Prostate gland (tissue), 2 donors: ENCODE results near the gene LZTR1. TPM values are rescaled to one million over a fixed set of nuclear protein-coding genes. Genes with fewer than 3 reads are reported as not detected.
"Not testable (repeated sequence)": the region's sequence is repeated elsewhere in the genome, so short reads cannot be mapped to it uniquely, and the experiment has no call there.

ENCODE experiments used
- DNase-seq: peaks from one replicate; pipeline ENCODE4 v3.0.0-alpha.2; 2019; ENCODE audit warnings: low spot score
- H3K27ac ChIP-seq, 2 donors: fragments of 200-600 bp; sonication (generic); 2 replicates each; pipeline ENCODE4 v1.5.1; 2017 to 2019
- H3K27me3 ChIP-seq: fragments of 200-600 bp; sonication (generic); replicated peaks from 2 replicates; pipeline ENCODE4 v1.5.1; 2019; ENCODE audit not compliant: insufficient read depth
- H3K36me3 ChIP-seq, 2 donors: fragments of 200-600 bp; sonication (generic); 1 replicate in 1 of 2; 2 replicates in 1 of 2; pipeline versions ENCODE4 v1.5.1 to v1.8.1; 2017 to 2019
- H3K4me1 ChIP-seq: fragments of 200-600 bp; sonication (generic); replicated peaks from 2 replicates; pipeline ENCODE4 v1.5.1; 2019
- H3K4me3 ChIP-seq, 2 donors: fragments of 200-600 bp; sonication (generic); 2 replicates each; pipeline ENCODE4 v1.5.1; 2017 to 2019
- H3K9me3 ChIP-seq: fragments of 200-600 bp; sonication (generic); 2 replicates; pipeline ENCODE4 v1.5.1; 2017
- POLR2A ChIP-seq: fragments of 450-650 bp; IDR thresholded peaks from one replicate; pipeline ENCODE4 v1.6.1; 2016; ENCODE audit warnings: antibody characterized with exemption, mild to moderate bottlenecking
- POLR2AphosphoS5 ChIP-seq: sonication (generic); formaldehyde crosslinking; IDR thresholded peaks from one replicate; pipeline ENCODE4 v1.6.1; 2017; ENCODE audit warnings: antibody characterized with exemption
- WGBS: methylation state at CpG from one replicate; pipeline ENCODE4 v1.1.5; 2018; 5-methylcytosine and 5-hydroxymethylcytosine counted together
- intact Hi-C: fragments of 100-400 bp; cut with DNase I; formaldehyde crosslinking; loops from one replicate; pipeline ENCODE4 v1.14.2; 2022
- total RNA-seq, 2 donors: library from RNA; depleted of rRNA; stranded (reverse); fragments of >200 nt; gene quantifications; one replicate each; pipeline ENCODE4 v1.1.0, GENCODE V29; 2016
- TF ChIP-seq, protein P1 (sequence below), 4 experiments: fragments of 200-600 bp in 2 of 4; fragments of 450-650 bp in 2 of 4; sonication (generic) in 2 of 4; IDR thresholded peaks; 1 replicate in 3 of 4; 2 replicates in 1 of 4; pipeline ENCODE4 v1.5.1; 2016 to 2019; ENCODE audit warnings: antibody characterized with exemption in 4 of 4, mild to moderate bottlenecking in 2 of 4, moderate library complexity in 2 of 4

LZTR1 gene
- total RNA-seq, 2 donors from 2014 or later, result 41.5 to 48.9 TPM

GRCh38 chr22:20966883-20967696 is 15.0 kb upstream of the LZTR1 start, which contains the start of gene AIFM3:
AIFM3 (plus strand) TSS chr22:20967255; CDS start chr22:20967945, 690 bp downstream.
- intact Hi-C loops, result no loop called here
- Histone ChIP-seq H3K4me3 (no peak within 1 kb of the TSS), H3K4me1 (no peaks in the 10 kb centered on the region), H3K27ac (no peak within 1 kb of the TSS), H3K9me3 (no peaks in the 10 kb centered on the region), H3K27me3 (no peaks in the 10 kb centered on the region), H3K36me3 (no peaks in the 10 kb centered on the region)
- WGBS, result 71% methylated on average over 20 of the region's 22 CpGs
- TF ChIP-seq POLR2A (no peak), POLR2AphosphoS5 (no peak)
- TF ChIP-seq, protein P1, sequence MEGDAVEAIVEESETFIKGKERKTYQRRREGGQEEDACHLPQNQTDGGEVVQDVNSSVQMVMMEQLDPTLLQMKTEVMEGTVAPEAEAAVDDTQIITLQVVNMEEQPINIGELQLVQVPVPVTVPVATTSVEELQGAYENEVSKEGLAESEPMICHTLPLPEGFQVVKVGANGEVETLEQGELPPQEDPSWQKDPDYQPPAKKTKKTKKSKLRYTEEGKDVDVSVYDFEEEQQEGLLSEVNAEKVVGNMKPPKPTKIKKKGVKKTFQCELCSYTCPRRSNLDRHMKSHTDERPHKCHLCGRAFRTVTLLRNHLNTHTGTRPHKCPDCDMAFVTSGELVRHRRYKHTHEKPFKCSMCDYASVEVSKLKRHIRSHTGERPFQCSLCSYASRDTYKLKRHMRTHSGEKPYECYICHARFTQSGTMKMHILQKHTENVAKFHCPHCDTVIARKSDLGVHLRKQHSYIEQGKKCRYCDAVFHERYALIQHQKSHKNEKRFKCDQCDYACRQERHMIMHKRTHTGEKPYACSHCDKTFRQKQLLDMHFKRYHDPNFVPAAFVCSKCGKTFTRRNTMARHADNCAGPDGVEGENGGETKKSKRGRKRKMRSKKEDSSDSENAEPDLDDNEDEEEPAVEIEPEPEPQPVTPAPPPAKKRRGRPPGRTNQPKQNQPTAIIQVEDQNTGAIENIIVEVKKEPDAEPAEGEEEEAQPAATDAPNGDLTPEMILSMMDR (IDR thresholded peaks at IDR 0.05), result no peak
- no peak for DNase-seq

- intact Hi-C loops, result no loop called here
- Histone ChIP-seq H3K4me3 (no peak overlapping the region), H3K4me1 (no peaks in the 10 kb centered on the region), H3K36me3 (no peaks in the 10 kb centered on the region), H3K27ac (no peak overlapping the region), H3K27me3 (no peaks in the 10 kb centered on the region), H3K9me3 (no peaks in the 10 kb centered on the region)
- DNase-seq, result no peak
- 46% methylated on average over 18 of the region's 19 CpGs for WGBS
- no peak for TF ChIP-seq POLR2AphosphoS5
- TF ChIP-seq, protein P1 (IDR thresholded peaks at IDR 0.05), result no peak
- TF ChIP-seq POLR2A, result no peak
Observed at GRCh38 chr22:20967697-20968211, 14.3 kb upstream of the LZTR1 start.

DNA sequence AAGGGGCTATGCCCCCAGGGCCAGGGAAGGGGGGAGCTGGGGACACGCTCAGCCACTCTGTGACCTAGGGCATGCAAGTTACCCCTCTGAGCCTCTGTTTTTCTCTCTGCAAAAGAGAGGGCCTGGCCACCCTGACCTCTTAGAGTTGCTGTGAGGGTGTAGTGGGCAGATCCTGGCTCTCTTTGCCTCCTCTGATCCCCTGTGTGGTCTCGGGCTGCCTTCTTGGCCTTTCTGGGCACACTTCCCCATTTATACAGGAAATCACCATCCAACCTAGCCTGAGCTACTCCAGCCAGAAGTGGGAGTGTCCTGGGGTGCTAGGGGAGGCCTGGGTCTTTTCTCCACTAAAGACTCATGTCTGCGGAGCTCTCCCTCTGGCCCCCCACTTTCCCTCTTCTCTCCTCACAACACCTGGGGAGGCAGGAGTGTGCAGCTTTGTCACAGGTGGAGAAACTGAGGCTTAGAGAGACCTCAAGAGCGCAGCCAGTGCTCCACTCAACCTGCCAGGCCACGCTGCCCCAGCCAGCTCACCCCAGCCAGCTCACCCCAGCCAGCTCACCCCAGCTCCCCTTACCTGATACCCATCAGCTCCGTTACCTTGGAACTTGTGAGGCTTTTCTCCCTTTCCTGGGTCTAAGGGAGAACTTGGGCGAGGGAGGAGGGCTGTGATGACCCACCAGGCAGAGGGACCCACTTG is 13.7 kb upstream of the LZTR1 start:
- no peaks in the 10 kb centered on the region for H3K36me3 ChIP-seq
- intact Hi-C loops, result no loop called here
- no peak overlapping the region for H3K4me3 ChIP-seq
- 67% methylated on average over 7 of the region's 7 CpGs for WGBS
- no peaks in the 10 kb centered on the region for H3K27me3 ChIP-seq
- TF ChIP-seq, protein P1 (IDR thresholded peaks at IDR 0.05), result no peak
- TF ChIP-seq POLR2AphosphoS5 (no peak), POLR2A (no peak)
- no peaks in the 10 kb centered on the region for H3K4me1 ChIP-seq
- no peak for DNase-seq
- no peaks in the 10 kb centered on the region for H3K9me3 ChIP-seq
- H3K27ac ChIP-seq, result no peak overlapping the region

- Histone ChIP-seq H3K36me3 (no peaks in the 10 kb centered on the region), H3K27ac (no peak overlapping the region), H3K4me1 (no peaks in the 10 kb centered on the region), H3K9me3 (no peaks in the 10 kb centered on the region), H3K27me3 (no peaks in the 10 kb centered on the region), H3K4me3 (no peak overlapping the region)
- intact Hi-C loops, result no loop called here
- 66% methylated on average over 4 of the region's 4 CpGs for WGBS
- TF ChIP-seq POLR2AphosphoS5 (no peak), POLR2A (no peak)
- TF ChIP-seq, protein P1 (IDR thresholded peaks at IDR 0.05), result no peak
- DNase-seq, result no peak
Observed at GRCh38 chr22:20970939-20971657, 11.0 kb upstream of the LZTR1 start.

- H3K36me3 ChIP-seq, intact Hi-C loops, DNase-seq, H3K9me3 ChIP-seq, H3K4me3 ChIP-seq, H3K4me1 ChIP-seq, H3K27ac ChIP-seq, H3K27me3 ChIP-seq: not testable (repeated sequence)
- WGBS, result 80% methylated on average over 11 of the region's 11 CpGs
Observed at GRCh38 chr22:20972014-20972694, 9.9 kb upstream of the LZTR1 start.
